ENCODE measurements around the gene MMD2.

The MMD2 gene

GRCh38 chr7:4957847-4958476 is 1.0 kb downstream of the MMD2 start:
- H3K4me3 ChIP-seq (IDR thresholded peaks at IDR 0.05; ENCODE audit: insufficient read depth, low read depth, low read length) = no peak overlapping the region
- H3K9ac ChIP-seq = no peak overlapping the region
- H3K27me3 ChIP-seq (ENCODE audit: insufficient read depth, low read depth) = no peaks in the 10 kb centered on the region
- no peak for TF ChIP-seq CTCF (conservative IDR thresholded peaks at IDR 0.05; ENCODE audit: low read depth, low read length)
- H4K20me1 ChIP-seq (ENCODE audit: insufficient read depth) = no peaks in the 10 kb centered on the region
- H3K79me2 ChIP-seq (ENCODE audit: insufficient read depth, low read depth) = no peaks in the 10 kb centered on the region
- H3K27ac ChIP-seq = no peak overlapping the region
- H3K4me1 ChIP-seq (ENCODE audit: low read depth, poor library complexity, severe bottlenecking) = no peaks in the 10 kb centered on the region
- no peak overlapping the region for H2AFZ ChIP-seq (ENCODE audit: low read depth)
- H3K4me2 ChIP-seq = no peak overlapping the region
- H3K36me3 ChIP-seq (ENCODE audit: insufficient read depth) = no peaks in the 10 kb centered on the region

GRCh38 chr7:4951903-4952636 is 6.9 kb downstream of the MMD2 start:
- no peak for TF ChIP-seq CTCF (conservative IDR thresholded peaks at IDR 0.05; ENCODE audit: low read depth, low read length)
- H2AFZ ChIP-seq (ENCODE audit: low read depth) = no peak overlapping the region
- no peaks in the 10 kb centered on the region for H3K36me3 ChIP-seq (ENCODE audit: insufficient read depth)
- H3K4me3 ChIP-seq (IDR thresholded peaks at IDR 0.05; ENCODE audit: insufficient read depth, low read depth, low read length) = no peak overlapping the region
- H4K20me1 ChIP-seq (ENCODE audit: insufficient read depth) = no peaks in the 10 kb centered on the region
- no peaks in the 10 kb centered on the region for H3K27me3 ChIP-seq (ENCODE audit: insufficient read depth, low read depth)
- H3K27ac ChIP-seq = no peak overlapping the region
- no peak overlapping the region for H3K9ac ChIP-seq
- no peaks in the 10 kb centered on the region for H3K79me2 ChIP-seq (ENCODE audit: insufficient read depth, low read depth)
- H3K4me2 ChIP-seq = no peak overlapping the region
- H3K4me1 ChIP-seq (ENCODE audit: low read depth, poor library complexity, severe bottlenecking) = no peaks in the 10 kb centered on the region

- TF ChIP-seq CTCF (conservative IDR thresholded peaks at IDR 0.05; ENCODE audit: low read depth, low read length) = no peak
- no peak overlapping the region for H3K27ac ChIP-seq
- H4K20me1 ChIP-seq (ENCODE audit: insufficient read depth) = no peaks in the 10 kb centered on the region
- H3K4me2 ChIP-seq = no peak overlapping the region
- no peaks in the 10 kb centered on the region for H3K4me1 ChIP-seq (ENCODE audit: low read depth, poor library complexity, severe bottlenecking)
- H3K27me3 ChIP-seq (ENCODE audit: insufficient read depth, low read depth) = no peaks in the 10 kb centered on the region
- no peak overlapping the region for H2AFZ ChIP-seq (ENCODE audit: low read depth)
- H3K79me2 ChIP-seq (ENCODE audit: insufficient read depth, low read depth) = no peaks in the 10 kb centered on the region
- H3K36me3 ChIP-seq (ENCODE audit: insufficient read depth) = no peaks in the 10 kb centered on the region
- H3K4me3 ChIP-seq (IDR thresholded peaks at IDR 0.05; ENCODE audit: insufficient read depth, low read depth, low read length) = no peak overlapping the region
- H3K9ac ChIP-seq = no peak overlapping the region
Measured at GRCh38 chr7:4951304-4951703, 7.7 kb downstream of the MMD2 start.

- H3K27me3 ChIP-seq (ENCODE audit: insufficient read depth, low read depth) = no peaks in the 10 kb centered on the region; the same call in 1 of the 2 replicates
- H4K20me1 ChIP-seq (ENCODE audit: insufficient read depth) = no peaks in the 10 kb centered on the region
- H3K36me3 ChIP-seq (ENCODE audit: insufficient read depth) = no peaks in the 10 kb centered on the region
- H3K9ac ChIP-seq = no peak overlapping the region
- H3K79me2 ChIP-seq (ENCODE audit: insufficient read depth, low read depth) = no peaks in the 10 kb centered on the region
- no peak for TF ChIP-seq CTCF (conservative IDR thresholded peaks at IDR 0.05; ENCODE audit: low read depth, low read length)
- no peak overlapping the region for H2AFZ ChIP-seq (ENCODE audit: low read depth)
- no peak overlapping the region for H3K4me2 ChIP-seq
- H3K4me1 ChIP-seq (ENCODE audit: low read depth, poor library complexity, severe bottlenecking) = no peaks in the 10 kb centered on the region
- H3K27ac ChIP-seq = no peak overlapping the region
- no peak overlapping the region for H3K4me3 ChIP-seq (IDR thresholded peaks at IDR 0.05; ENCODE audit: insufficient read depth, low read depth, low read length)
Measured at GRCh38 chr7:4948402-4948801, 10.6 kb downstream of the MMD2 start.

Measured in KMS-11 (cell line).